ENCODE results near the gene OPCML.

GRCh38 chr11:132623511-132623910 lies 908.8 kb downstream of the OPCML start:
- TF ChIP-seq CTCF (IDR thresholded peaks at IDR 0.05; ENCODE audit: insufficient read depth, low read length, poor library complexity, severe bottlenecking) (no peak), EZH2phosphoT487 (conservative IDR thresholded peaks at IDR 0.05; ENCODE audit: low read length) (no peak)
